GM19025 (cell line): Measurements from ENCODE around the gene TUBA1A.
"Not testable (repeated sequence)": the region's sequence is repeated elsewhere in the genome, so short reads cannot be mapped to it uniquely, and the experiment has no call there.

Source experiments
- ATAC-seq: cut with Tn5 transposase; IDR thresholded peaks from one replicate; pipeline ENCODE4 v1.9.1; 2021; ENCODE audit warnings: mild to moderate bottlenecking, low read depth, moderate library complexity; ENCODE audit not compliant: unreplicated experiment

The TUBA1A gene

DNA sequence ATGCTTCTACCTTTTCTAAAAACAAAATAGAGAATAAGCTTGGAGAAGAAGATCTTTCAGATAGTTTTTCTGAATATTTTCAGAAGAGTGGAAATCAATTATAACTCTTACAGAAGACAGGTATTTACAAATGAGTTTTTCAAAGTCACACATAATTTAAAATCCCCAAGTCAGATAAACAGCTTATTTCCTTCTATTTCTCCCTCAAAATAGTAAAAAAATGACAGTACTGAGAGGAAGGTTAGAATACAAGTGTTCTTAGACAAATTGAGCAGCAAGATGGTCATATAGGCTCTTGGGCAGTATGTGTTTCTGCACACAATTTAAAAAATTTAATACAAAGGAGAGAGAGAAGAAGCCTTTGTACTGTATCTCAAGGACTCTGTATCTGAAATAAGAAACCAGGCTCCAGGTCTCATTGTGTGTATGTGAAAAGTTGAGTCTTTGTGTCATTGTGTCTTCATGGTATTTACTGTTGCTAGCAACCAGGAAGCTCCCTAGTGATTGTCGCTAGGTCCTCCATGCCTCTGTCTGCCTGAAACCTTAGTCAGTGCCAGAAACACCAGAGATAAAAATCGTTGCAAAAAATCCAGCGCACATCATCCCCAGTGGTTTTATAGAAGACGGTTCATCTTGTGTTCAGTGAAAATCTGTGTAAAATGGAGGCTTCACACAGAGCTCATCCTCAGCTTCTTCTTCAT lies 12.9 kb upstream of the TUBA1A start:
- ATAC-seq, result no peak

DNA sequence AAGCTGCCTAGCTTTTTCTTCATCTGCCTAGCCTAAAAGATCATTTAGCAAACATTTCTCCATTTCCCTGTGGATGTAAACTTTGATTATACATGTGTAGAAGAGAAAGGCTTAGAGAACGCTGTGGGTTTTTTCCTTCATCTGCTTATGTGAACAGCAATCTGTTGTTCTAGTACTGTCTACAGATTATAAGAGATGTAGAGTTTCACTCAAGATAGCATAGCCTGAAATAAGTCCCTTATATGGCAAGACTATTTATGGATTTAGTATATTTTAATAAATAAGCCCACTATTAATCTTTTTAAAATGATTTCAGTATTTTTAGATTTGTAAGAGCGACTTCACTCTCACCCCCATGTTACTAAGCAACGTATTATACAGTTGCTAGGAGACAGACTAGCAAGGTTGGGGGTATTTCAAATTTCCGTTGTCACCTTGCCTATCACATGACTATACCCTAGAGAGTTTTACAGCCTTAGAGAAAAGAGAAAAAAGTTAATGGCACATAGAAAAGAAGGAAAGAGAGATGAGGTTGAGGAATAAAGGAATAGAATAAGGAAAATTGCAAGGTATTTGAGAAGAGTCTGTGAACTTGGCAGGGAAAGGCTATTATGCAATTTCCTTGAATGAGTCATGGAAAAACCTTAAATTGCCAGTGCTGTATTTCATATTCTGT lies 12.2 kb upstream of the TUBA1A start:
- ATAC-seq, result no peak

DNA sequence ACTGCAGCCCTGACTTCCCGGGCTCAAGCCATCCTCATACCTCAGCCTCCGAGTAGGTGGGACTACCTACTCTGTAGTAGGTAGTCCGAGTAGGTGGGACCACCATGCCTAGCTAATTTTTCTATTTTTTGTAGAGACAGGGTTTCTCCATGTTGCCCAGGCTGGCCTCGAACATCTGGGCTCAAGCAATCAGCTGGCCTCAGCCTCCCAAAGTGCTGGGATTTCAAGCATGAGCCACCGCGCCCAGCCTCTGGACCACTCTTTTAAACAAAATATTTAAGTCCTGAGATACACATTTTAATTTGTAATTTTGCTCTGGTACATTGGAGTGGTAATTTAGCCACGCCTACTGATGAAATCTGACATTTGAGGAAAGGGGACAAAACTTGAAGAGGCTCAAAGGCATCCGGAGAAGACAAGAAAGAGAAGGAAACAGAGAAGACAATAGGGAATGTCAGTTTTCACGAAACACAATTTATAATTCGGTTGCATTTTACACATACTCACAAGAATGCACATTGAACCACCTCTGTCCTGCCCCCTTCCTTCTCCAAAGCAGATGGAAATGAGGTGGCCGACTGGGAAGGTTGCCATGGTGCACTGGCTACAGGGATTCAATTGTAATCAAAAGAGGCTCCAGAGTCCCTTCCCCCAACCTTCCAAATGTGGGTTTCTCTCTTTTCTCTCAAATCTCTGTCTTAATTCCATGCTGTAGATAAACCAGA lies 9.7 kb upstream of the TUBA1A start:
- ATAC-seq, result no peak

DNA sequence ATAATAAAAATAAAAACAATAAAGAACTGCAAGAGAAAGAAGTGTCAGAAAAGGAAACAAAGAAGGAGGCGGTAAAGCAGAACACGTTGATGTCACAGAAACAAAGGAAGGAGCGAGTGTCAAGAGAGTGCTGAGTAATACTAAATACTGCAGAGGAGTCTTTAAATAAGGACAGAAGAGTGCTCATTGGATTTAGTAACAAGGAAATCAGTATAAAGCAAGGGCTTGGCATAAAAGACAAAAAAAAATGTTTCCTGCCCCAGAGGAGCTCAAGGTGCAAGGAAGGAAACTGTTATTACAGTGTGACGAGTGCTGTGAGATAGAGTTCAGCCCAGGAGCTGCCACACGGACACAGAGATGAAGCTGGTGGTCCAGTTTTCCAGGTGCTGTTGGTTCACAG lies 8.4 kb upstream of the TUBA1A start:
- ATAC-seq, result no peak

DNA sequence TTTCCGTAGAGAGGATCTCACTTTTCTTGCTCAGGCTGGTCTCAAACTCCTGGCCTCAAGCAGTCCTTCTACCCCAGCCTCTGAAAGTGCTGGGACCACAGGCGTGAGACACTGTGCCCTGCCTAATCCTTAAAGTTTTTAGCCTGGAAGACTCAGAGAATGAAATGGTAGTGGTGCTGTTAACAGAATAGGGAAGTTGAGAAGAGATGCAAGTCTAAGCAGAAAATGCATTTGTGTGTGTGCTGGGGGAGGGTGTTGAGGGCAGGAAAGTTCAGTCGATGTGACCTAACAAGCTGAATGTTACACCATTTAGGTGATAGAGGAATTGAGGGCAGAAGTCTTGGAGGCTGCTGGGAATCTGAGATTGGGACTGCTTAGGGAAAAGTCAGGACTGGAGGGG lies 6.9 kb upstream of the TUBA1A start:
- no peak for ATAC-seq

DNA sequence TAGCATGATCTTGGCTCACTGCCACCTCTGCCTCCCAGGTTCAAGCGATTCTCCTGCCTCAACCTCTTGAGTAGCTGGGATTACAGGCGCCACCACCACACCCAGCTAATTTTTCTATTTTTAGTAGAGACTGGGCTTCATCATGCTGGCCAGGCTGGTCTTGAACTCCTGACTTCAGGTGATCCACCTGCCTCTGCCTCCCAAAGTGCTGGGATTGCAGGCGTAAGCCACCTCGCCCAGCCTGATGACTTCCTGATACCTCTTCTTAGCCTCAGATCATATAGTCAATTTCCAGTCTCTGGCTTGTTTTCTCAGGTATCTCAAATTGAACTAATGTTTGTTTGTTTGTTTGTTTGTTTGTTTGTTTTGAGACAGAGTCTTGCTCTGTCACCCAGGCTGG lies 4.9 kb upstream of the TUBA1A start:
- ATAC-seq, result not testable (repeated sequence)

DNA sequence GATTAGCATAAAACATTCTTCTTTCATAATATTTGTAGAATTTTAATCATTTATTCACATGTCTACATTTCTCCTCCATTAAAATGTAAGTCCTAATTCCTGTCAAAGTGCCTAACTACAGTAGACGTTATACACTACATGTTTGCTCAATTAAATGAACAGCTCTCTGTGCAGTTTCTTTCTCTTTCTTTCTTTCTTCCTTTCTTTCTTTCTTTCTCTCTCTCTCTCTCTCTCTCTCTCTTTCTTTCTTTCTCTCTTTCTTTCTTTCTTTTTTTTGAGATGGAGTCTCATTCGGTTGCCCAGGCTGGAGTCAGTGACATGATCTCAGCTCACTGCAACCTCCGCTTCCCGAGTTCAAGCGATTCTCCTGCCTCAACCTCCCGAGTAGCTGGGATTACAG lies 2.6 kb upstream of the TUBA1A start:
- ATAC-seq, result not testable (repeated sequence)

DNA sequence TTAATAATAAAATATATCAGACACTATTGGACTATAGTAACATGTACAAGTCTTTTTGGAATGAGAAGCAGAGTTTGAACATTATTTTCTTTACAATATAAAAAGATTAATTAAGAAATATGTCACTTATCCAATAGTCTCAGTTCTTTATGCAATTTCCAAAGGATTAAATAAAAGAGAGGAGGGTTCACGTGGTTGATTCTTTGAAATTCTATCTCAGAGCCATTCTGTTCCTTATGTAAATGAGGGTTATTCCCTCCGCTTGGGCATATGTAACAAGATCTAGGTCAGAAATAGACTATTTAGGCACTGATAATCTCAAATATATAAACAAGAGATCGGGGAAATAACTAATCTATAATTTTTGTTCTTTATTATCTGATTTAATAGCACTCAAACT lies 2.1 kb upstream of the TUBA1A start:
- no peak for ATAC-seq

DNA sequence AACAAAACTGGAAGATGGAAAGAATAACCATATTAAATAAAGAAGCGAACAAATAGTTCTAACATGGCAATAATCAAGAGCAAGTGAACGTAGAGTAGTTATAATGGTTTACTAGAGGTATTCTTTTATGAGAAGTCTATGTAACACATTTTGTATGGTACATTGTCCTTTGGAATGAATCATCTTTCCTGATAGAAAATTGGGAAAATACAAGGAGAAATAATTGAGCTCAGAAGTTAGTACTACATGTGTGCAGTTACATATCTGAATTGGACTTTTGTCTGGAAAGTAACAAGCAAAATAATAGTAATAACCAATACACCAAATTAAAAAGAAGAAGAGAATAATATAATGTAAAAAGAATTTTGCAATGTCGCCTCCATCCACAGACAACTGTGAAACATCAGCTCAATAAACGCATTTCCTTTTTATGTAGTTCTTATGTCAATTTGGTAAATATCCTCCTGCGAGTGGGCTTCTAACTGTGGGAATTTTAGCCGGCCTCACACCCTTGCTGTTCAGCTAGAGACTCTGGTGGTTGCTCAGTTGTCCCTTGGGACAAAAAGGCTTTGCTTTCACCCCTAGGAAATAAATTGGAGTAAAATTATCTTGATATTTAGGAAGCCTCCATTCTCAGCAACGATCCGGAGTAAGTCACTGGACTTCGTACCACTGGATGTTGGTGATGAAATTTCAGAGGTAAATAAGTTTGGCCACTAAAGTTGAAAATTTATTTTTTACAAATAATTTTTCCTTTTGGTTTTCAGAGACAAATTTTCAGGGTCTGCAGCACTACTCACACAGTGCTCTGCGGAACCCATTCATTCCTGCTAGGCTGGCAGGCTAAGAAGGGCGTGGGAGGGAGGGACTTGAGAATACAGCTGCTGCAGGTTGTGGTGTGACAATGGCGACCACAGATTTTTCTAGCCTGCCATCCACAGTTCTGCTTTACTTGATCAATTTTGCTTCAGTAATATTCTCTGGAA lies 1.1 kb upstream of the TUBA1A start:
- no peak for ATAC-seq

DNA sequence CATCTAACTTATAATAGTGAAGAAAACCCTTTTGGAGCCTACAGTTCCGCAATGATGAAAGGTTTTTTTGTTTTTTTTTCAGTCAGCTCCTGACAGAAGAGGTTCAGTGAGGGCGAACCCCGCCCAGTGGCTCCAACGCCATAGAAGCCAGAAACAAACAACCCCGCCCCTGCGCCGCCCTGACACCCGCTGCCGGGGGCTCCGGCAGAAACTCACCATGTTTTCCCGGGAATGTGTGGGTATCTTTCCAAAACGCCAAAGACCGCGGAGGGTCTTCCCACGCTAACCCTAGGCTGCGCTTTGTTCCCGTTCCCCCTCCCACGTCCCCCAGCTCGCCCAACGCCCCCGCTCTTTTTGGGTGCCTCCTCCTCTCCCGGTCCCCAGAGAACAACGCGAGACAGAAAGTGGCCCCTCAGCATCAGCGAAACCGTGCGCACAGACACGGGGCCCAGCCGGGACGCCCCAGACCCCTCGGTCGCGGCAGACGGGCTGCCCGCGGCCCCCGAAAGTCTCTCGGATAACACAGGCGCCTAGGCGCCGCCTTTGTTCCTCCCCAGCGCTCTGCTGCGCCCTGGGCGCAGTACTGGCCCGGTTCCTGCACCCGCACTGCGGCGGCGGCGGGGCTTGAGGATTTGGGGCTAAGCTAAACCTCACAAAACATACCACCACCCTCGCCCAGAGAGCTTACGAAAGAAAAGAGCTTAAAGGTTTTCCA lies 522 bp downstream of the TUBA1A start:
- peak; percentile 46 for ATAC-seq

DNA sequence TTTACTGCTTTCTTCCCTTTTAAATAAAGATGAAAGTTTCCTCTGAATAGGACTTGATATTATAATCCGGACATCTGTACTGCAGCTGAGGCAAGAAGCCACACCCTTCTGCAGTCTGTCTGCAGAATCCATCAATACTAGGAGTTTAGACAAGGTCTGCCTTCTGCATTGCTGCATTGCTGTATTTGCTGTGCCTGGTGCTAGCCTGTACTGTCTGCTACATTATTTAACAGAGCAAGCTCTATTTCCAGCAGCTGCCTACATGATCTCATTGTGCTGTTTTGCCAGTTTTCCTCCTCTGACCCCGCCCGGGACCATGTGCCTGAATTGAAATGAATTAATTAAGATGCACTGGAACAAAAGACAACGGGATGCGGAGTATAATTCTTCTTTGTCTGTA lies 1.7 kb downstream of the TUBA1A start:
- no peak for ATAC-seq

DNA sequence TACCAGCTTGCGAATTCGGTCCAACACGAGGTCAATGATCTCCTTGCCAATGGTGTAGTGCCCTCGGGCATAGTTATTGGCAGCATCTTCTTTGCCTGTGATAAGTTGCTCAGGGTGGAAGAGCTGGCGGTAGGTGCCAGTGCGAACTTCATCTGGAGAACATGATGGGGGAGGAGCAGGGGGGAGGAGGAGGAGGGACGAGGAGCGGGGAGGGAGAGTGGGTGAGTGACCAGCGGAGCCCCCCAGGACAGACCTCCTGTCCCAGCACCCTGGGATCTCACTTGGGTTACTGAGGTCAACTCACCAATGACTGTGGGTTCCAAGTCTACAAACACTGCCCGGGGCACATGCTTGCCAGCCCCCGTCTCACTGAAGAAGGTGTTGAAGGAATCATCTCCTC lies 2.6 kb downstream of the TUBA1A start:
- not testable (repeated sequence) for ATAC-seq

DNA sequence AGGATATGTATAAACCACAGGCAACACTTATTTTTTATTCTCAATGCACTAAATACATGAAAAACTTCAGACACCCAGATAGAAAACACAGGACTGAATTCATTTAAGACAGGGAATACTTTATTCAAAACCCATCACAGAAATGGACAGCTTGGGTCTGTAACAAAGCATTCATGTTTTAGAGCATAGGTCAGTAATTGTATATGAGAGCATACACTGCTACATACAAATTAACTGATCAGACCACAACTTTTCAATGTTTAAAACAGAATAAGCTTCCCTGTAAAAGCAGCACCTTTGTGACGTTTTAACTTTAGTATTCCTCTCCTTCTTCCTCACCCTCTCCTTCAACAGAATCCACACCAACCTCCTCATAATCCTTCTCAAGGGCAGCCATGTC lies 4.2 kb downstream of the TUBA1A start:
- not testable (repeated sequence) for ATAC-seq

DNA sequence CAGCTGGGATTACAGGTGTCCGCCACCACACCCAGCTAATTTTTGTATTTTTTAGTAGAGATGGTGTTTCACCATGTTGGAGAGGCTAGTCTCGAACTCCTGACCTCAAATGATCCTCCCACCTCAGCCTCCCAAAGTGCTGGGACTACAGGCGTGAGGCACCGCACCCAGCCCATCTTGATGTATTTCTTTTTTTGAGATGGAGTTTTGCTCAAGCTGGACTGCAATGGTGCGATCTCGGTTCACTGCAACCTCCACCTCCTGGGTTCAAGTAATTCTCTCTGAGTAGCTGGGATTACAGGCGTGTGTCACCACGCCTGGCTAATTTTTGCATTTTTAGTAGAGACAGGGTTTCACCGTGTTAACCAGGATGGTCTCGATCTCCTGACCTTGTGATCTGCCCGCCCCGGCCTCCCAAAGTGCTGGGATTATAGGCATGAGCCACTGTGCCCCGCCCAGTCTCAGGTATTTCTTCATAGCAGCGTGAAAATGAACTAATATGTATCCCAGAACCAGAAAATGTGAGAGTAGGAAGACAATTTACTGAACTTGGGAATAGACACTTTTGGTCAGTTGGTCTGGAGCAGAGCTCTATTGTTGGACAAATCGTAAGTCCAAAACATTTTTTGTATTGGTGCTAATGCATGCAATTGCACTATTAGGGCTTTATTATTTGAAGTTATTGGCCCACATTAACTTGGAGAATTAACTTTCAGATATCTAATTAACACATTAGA lies 5.5 kb downstream of the TUBA1A start:
- not testable (repeated sequence) for ATAC-seq

DNA sequence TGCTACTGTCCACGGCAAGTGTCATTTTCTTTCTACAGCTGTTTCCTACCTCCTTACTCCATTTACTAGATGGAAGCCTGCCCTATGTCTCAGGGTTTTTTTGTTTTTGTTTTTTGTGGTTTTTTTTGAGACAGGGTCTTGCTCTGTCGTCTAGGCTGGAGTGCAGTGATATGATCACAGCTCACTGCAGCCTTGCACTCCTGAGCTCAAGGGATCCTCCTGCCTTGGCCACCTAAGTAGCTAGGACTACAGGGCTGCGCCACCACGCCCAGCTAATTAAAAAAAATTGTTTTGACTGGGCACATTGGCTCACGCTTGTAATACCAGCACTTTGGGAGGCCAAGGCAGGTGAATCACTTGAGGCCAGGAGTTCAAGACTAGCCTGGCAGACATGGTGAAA lies 14.7 kb downstream of the TUBA1A start:
- no peak for ATAC-seq

DNA sequence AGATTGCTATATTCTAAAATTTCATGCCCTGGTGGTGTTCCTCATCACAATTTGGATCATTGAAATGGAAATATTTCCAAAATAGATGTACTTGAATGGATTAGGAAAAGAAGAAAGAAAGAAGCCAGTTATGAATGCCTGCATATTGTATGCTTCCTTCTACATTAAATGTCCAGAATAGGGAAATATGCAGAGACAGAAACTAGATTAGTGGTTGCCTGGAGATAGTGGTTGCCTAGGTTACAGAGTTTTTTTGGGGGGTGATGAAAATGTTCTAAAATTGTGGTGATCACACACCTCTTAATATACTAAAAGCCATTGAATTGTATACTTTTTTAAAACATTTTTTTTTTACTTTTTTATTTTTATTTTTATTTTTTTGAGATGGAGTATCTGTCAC lies 18.0 kb downstream of the TUBA1A start:
- ATAC-seq, result no peak

DNA sequence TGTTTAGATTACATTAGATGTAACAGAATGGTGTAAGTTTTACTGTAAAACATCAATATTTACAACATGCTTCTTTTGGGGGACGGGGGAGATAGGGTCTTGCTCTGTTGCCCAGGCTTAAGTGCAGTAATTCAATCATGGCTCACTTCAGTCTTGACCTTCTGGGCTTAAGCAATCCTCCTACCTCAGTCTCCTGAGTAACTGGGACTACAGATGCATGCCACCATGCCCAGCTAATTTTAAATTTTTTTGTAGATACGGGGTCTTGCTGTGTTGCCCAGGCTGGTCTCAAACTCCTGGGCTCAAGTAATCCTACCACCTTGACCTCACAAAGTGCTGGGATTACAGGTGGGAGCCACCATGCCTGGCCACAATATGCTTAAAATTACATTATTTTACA lies 23.8 kb downstream of the TUBA1A start:
- ATAC-seq, result no peak

DNA sequence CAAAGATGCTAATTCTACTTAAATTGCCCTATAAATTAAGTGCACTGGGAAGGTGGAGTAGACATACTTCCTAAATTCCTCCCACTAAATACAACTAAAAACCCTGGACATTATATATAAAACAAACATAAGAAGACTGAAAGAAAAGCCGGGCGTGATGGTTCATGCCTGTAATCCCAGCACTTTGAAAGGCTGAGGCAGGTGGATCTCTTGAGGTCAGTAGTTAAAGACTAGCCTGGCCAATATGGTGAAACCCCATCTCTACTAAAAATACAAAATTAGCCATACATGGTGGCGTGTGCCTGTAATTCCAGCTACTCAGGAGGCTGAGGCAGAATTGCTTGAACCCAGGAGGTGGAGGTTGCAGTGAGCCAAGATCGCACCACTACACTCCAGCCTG lies 27.0 kb downstream of the TUBA1A start:
- not testable (repeated sequence) for ATAC-seq

DNA sequence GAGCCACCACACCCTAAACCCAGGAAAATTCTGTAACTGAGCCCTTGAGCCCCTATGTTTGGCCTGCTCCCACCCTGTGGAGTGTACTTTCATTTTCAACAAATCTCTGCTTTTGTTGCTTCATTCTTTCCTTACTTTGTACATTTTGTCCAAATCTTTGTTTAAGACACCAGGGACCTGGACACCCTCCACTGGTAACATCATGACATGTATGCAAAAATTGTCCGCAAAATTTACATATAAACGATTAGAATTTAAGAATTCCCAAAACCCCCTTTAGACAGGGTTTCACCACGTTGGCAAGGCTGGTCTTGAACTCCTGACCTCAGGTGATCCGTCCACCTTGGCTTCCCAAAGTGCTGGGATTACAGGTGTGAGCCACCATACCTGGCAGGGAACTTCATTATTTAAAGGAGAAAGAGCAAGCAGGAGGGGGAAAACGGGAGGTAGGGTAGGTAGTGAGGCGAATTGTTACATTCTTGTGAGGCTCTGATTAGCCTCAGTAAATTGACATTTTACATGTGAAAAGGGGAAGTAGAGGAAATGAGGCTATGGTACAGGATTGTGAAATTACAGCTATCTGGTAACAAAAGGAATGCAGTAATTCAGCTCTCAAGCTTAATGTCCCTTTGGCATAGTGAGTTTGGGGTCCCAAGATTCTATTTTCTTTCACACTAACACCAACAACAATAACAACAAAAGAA lies 27.6 kb downstream of the TUBA1A start:
- ATAC-seq, result no peak
